Breast epithelium (tissue), 3 donors: ENCODE measurements around the gene CLMN.

ENCODE experiments used
- CTCF ChIP-seq, 3 donors: fragments of 450-650 bp; IDR thresholded peaks; one replicate each; pipeline ENCODE4 v1.5.1; 2016 to 2017; ENCODE audit warnings: antibody characterized with exemption in 3 of 3, mild to moderate bottlenecking in 3 of 3, moderate library complexity in 3 of 3
- POLR2AphosphoS5 ChIP-seq, 3 donors: sonication (generic); formaldehyde crosslinking; IDR thresholded peaks; one replicate each; pipeline ENCODE4 v1.6.1; 2017; ENCODE audit warnings: antibody characterized with exemption in 3 of 3

GRCh38 chr14:95191445-95192199 lies 128.1 kb downstream of the CLMN start:
- TF ChIP-seq CTCF (IDR thresholded peaks at IDR 0.05) (no peak), POLR2AphosphoS5 (IDR thresholded peaks at IDR 0.05) (no peak)
